Hematopoietic multipotent progenitor cell treated with erythropoietin and hydrocortisone succinate and interleukin-3 and kit ligand, for 8 days (in vitro differentiated cells): Measurements from ENCODE around the gene HMSD.

Experiments used
- DNase-seq: peaks from one replicate; pipeline ENCODE4 v3.0.0-alpha.2; 2015

Gene HMSD

GRCh38 chr18:63960891-63961290 is 11.8 kb downstream of the HMSD start:
- no peak for DNase-seq

DNA sequence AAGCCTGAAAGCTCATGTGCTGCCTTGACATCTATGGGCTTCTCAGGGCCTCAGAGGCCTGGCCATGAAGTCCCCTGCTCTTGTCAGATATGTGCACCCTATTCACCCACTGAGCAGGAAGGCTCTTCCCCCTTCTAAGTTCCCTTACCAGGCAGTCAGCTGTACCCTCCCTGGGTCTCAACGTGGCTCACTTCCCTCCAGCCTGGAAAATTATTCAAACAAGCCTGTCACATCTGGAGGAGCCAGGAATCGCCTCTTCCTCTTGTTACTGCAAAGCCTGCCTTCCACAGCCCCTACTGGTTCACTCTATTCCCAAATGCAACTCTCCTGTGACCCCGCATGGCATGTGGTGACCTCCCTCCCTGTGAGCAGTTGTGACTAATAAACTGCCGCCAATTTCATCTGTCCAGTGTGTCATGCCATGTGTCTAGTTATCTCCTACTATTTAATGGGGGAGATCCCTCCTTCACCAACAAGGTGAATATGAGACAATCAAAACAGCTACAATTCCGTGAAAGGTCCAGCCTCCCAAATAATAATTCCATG is 12.4 kb downstream of the HMSD start:
- DNase-seq: no peak

DNA sequence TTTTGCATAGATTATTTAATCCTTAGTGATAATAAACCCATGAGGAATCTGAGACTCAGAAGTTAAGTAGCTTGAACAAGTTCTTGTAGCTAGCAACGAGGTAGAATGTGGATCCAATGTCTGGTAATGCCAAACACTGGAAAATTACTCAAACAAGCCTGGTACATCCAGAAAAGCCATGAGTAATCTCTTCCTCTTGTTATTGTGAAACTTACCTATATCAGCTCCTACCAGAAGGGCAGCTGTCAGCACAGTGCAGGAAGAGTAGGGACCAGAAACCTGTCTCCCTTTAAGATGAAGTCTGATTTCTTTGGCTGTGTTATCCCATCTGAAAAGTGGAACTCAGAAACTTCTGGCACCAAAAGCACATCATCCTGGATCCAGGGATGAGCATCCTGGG is 13.0 kb downstream of the HMSD start:
- DNase-seq: no peak

GRCh38 chr18:63963615-63964256 is 14.6 kb downstream of the HMSD start:
- peak; percentile 52 for DNase-seq

- no peak for DNase-seq
These were observed 15.8 kb downstream of the HMSD start for GRCh38 chr18:63964908-63965307.

- DNase-seq: no peak
These were observed 16.7 kb downstream of the HMSD start for GRCh38 chr18:63965716-63966330.

GRCh38 chr18:63969942-63970808 is 21.1 kb downstream of the HMSD start, which contains the start of gene SERPINB8:
TSS of gene SERPINB8 (plus strand) at chr18:63970081. CDS start at chr18:63978309, 8,228 bp downstream.
- peak; percentile 32 for DNase-seq

- no peak for DNase-seq
These were observed 21.7 kb downstream of the HMSD start for GRCh38 chr18:63970809-63971205.

DNA sequence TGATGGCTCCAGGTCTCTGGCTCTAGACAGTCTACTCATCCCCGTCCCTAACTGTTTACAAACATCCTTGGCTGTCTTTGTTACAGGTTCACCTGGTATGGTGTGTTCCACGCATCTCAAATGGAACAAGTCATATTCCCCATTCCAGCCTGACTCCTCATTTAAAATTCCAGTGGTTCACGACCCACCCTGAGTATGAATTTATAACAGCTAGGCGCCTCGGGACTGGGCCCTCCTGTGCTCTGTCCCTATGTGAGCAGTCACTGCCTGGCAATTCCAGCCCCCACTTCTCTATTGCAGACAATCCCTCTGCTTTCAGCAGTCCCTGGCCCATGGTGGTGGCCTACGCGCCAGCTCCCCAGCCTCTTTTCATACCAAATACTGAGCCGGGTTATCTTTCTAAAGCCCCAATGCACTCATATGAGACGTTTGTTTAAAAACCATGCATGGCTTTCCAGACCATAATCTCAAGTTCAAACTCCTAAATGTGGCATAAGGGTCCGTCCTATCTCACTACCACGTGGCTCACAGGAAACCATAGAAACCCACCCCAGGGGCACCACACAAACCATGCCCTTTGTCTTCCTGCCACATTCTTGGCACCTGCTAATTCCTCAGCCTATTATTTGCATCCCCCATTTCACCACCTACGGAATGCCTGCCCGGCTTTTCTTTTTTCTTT is 22.4 kb downstream of the HMSD start:
- no peak for DNase-seq

DNA sequence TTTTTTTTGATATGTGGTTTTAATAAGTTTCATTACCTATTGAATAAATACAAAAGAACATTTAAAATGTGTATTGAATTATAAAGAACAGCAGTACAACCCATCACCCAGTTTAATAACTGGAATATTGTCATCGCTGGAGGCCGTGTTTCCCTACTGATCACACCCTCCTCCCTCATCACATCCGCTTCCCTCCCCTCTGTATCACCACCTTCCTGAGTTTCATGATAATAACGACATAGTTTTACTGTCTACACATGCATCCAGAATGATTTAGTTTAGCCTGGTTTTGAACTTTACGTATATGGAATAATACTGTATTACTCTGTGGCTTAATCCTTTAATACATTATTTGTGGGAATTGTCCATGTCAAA is 22.9 kb downstream of the HMSD start:
- DNase-seq: no peak

DNA sequence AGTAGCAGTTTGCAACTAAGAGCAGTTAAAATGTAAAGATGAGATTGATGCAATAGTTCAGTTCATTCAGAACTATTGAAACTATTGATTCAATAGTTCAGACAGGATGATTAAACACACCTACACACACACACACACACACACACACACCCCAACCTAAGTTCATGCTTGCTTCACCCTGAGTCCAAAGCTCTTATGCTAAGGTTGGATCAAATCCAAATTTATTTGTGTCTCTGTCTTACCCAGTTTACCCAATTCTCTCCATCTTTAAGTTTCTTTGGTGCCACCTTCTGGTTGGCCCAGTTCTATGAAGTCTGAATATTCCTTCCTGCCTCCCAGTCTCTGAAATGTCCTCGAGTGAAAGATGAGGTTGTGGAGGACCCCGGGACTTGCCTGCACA is 25.9 kb downstream of the HMSD start:
- DNase-seq: peak; percentile 11

DNA sequence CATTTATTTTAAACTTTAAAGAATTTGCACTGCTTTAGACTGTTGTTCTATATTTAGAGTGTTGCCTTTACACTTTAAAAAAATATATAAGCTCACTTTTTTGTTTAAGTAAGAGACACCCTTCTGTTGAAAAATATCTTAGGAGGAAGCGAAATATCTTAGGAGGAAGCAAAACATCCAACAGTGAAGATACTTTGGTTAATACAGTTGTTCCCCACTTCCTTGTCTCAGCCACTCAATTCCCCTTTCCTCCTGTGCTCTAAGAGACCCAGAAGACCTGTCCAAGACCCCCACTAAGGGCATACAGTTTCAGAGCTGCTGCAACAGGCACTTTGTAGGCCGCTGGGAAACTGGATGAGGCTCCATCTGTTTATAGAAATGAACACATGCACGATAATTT is 26.5 kb downstream of the HMSD start:
- no peak for DNase-seq

- no peak for DNase-seq
These were observed 27.9 kb downstream of the HMSD start for GRCh38 chr18:63977040-63977439.

DNA sequence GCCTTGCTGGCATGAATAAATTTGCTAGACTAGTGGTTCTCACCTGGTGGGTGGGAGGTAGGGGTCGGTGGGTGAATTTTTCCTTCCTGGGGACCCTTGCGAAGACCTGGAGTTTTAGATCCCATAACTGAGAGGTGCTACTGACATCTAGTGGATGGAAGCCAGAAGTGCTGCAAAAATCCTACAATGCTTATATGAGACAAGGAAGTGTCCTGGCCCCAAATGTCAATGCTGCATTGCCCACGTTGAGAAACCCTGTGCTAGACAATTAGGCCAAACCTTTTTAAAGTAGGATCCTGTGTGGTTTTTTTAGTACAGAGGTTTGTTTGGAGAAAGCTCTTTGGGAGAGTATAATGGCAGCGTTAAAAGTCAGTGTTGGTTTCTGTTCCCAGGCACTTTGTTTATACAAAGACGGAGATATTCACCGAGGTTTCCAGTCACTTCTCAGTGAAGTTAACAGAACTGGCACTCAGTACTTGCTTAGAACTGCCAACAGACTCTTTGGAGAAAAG is 30.4 kb downstream of the HMSD start:
- peak; percentile 67 for DNase-seq

DNA sequence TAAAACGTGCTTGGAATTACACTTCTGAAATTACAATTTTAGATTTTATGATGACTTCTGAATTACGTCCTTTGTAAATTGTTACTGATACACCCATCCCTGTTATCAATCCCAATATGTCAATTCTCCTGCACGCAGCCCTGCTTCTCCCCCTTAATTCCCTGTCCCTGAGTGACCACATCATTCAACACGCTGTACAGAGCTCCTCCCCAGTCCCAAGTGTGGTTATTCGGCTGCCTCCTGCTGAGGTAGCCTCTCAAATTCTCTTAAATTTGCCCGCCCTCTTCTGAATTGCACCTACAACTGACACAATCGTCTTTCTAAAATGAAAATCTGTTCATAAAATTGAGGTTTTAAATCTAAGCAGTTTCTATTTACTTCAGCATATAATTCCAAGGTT is 30.9 kb downstream of the HMSD start:
- DNase-seq: no peak

DNA sequence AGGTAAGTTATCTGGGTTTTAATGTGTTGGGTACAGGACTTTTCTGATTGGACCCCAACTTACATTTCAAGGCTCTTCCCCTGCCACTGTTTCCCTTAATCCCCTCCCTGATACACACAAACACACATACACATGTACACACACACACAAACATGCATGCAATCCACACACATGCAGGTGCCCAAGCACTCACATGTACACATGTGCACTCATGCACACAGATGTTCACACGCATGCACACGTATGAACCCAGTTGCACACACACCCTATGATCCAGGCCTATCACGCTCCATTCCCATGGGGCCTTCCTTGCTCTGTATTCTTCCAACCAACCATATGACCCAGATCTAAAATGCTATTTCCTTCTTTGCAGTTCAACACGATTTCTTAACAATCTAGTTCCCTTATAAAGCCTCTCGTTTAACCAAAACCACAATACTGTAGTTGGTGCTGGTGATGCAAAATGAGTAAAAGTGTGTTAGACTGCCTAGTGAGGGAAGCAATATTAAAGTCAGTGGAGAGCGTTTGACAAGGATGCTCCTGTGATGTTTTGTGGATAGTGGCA is 31.9 kb downstream of the HMSD start:
- no peak for DNase-seq

- DNase-seq: no peak
These were observed 32.6 kb downstream of the HMSD start for GRCh38 chr18:63981719-63982118.

DNA sequence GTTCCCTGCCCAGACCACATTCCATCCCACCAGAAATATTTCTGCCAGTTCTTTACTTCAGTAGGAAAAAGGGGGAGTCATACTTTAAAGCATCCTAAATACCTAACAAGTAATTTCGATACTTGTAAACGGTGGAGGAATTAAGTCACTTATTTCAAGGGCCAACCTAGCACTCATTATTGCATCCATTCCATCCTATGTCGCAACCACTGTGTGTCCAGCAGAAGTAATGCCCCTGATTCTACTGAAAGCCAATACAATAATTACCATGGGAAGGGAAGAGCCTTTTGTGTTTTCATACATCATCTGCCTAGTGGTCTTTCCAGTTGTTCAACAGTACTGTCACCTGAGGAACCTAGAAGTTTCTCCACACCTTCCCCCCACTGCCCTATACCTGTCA is 33.3 kb downstream of the HMSD start:
- DNase-seq: no peak

GRCh38 chr18:63986885-63987284 is 37.8 kb downstream of the HMSD start:
- DNase-seq: no peak

- no peak for DNase-seq
These were observed 38.6 kb downstream of the HMSD start for GRCh38 chr18:63987743-63988142.

- no peak for DNase-seq
These were observed 43.6 kb downstream of the HMSD start for GRCh38 chr18:63992751-63993150.

DNA sequence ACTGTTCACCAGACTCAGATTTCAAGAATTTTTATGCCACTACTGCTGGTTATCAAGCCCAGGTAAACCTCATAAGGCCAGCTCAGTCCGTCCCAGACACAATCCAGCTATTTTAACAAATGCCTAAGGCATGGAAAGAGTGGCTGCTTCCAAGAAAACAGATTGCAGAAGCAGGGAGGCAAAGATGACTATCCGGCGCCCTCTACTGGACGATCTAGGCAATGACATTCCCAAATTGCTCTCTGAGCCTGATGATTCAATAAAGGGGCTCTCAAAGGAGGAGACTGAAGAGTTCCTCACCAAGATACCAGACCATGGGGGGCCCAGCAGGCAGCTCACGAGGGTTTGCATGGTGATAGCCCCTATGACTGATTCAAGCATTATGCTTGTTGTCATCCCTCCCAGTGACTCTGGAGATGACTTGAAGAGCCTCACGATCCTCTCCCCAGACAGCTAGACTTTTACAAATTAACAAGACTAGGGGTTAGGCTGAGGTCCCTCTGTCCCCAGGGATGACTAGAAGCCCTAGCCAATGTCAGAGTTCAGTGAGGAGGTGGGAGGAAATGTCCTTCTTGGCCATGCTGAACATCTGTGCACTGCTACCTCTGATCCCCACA is 45.8 kb downstream of the HMSD start:
- DNase-seq: peak; percentile 46
